MCF 10A (cell line): Measurements from ENCODE around the gene PPP2R3A. TPM values are rescaled to one million over a fixed set of nuclear protein-coding genes. Genes with fewer than 3 reads are reported as not detected.
A peak's percentile ranks its signal among the peaks of the same experiment; 100 is the strongest.

ENCODE experiments used
- BruUV-seq: library from RNA; stranded (reverse); fragments of 400-500 nt; replicated peaks from 2 replicates; lab custom pipeline; 2021; lab: Mats Ljungman, UMichigan
- CTCF ChIA-PET: fragments of 300-600 bp; sonication (Branson Sonifier 250); formaldehyde crosslinking; extraction: SDS; loops from one replicate; lab custom pipeline; 2021; ENCODE audit warnings: antibody characterized with exemption, inconsistent platforms; lab: Yijun Ruan, JAX
- POLR2A ChIA-PET: fragments of 300-600, 350-650 bp; sonication (Branson Sonifier 250); formaldehyde crosslinking; extraction: SDS; loops from one replicate; lab custom pipeline; 2020; ENCODE audit warnings: antibody characterized with exemption, inconsistent platforms; lab: Yijun Ruan, JAX
- DNase-seq: peaks from one replicate; pipeline ENCODE4 v3.0.0-alpha.2; 2018; ENCODE audit not compliant: unreplicated experiment
- H3K27ac Mint-ChIP-seq: one replicate; pipeline ENCODE4 v1.8.0; 2022; ENCODE audit warnings: mild to moderate bottlenecking, low read depth, mixed read lengths; ENCODE audit not compliant: unreplicated experiment
- H3K27me3 Mint-ChIP-seq: one replicate; pipeline ENCODE4 v1.8.0; 2022; ENCODE audit warnings: mixed read lengths; ENCODE audit not compliant: insufficient read depth, unreplicated experiment
- H3K36me3 Mint-ChIP-seq: one replicate; pipeline ENCODE4 v1.8.0; 2022; ENCODE audit warnings: mild to moderate bottlenecking, moderate library complexity, mixed read lengths; ENCODE audit not compliant: insufficient read depth, unreplicated experiment
- H3K4me1 Mint-ChIP-seq: one replicate; pipeline ENCODE4 v1.8.0; 2022; ENCODE audit warnings: mixed read lengths; ENCODE audit not compliant: insufficient read depth, unreplicated experiment
- H3K4me3 Mint-ChIP-seq: one replicate; pipeline ENCODE4 v1.8.0; 2022; ENCODE audit warnings: mild to moderate bottlenecking, moderate library complexity, mixed read lengths; ENCODE audit not compliant: unreplicated experiment
- H3K9me3 Mint-ChIP-seq: one replicate; pipeline ENCODE4 v1.8.0; 2022; ENCODE audit warnings: mixed read lengths; ENCODE audit not compliant: unreplicated experiment
- CTCF ChIP-seq: fragments of 200-600 bp; IDR thresholded peaks from one replicate; pipeline ENCODE4 v1.8.0; 2022; ENCODE audit warnings: antibody characterized with exemption, mild to moderate bottlenecking; ENCODE audit not compliant: unreplicated experiment
- intact Hi-C: fragments of 100-400 bp; cut with micrococcal nuclease; formaldehyde crosslinking; loops from 2 replicates; pipeline ENCODE4 v1.14.1; 2022
- total RNA-seq: library from RNA; stranded (reverse); gene quantifications from 2 replicates; pipeline ENCODE4 v1.2.3, GENCODE V29; 2022

Gene PPP2R3A
- total RNA-seq, 1 experiment from 2014 or later = 7.5 TPM

DNA sequence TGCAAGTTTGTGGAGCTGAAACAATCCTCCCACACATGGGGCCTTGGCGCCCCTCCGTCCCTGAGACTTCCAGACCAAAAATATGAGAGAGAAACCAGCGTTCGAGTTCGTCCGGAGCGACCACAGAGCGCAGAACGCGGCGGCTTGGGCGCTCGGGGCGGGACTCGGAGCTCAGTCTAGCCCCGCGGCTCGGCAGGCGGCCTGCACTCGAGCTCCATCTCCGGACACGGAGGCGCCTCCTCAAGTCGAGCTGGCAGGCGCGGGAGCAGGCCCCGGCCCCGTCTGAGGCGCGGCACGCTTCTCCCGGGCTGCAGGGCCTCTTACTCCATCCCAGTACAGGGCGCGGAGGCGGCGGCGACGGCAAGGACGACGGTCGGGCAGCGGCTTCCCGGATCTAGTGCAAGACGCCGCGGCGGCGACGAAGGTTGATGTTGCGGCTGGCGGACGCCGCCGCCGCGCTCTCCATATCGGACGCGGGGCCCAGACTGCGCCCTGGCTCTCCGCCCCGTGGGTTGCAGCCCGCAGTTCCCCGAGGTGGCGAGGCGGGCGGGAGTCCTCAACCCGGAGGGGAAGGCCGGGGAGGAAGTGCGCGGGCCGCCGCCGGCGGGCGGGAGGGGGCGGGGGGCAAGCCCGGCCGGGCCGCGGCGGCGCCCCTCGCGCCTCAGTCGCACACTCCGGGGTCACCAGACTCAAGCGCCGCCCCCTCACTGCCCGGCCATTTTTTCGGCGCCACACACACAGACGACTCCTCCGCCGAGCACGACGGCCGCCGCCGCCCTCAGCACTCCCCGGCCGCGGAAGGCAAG lies 229.9 kb downstream of the PPP2R3A start:
- Mint-ChIP-seq H3K27me3 (no peaks in the 10 kb centered on the region), H3K36me3 (peaks cover 26% of the 10 kb centered on the region), H3K9me3 (no peaks in the 10 kb centered on the region), H3K4me3 (peak overlapping the region; percentile 82), H3K4me1 (peaks cover 19% of the 10 kb centered on the region), H3K27ac (peak overlapping the region; percentile 93)
- ChIA-PET CTCF (interaction anchor here (0.6 to 2.9 kb wide), 4 partner anchors 55 to 557 kb away, joined by 4 to 18 read pairs (median 4); partner anchors contain the start of genes PCCB and STAG1), POLR2A (interaction anchor here (0.6 to 5.6 kb wide), 27 partner anchors 9 to 819 kb away, joined by 3 to 43 read pairs (median 4); partner anchors contain the start of genes IL20RB, NCK1, PCCB and STAG1)
- no TSS peak for BruUV-seq
- peak; percentile 72 for DNase-seq
- TF ChIP-seq CTCF = no peak
- intact Hi-C loops = loop anchor here (1.0 to 10.0 kb wide), 5 partner anchors 53 to 557 kb away; partner anchors contain the start of genes PCCB and STAG1

DNA sequence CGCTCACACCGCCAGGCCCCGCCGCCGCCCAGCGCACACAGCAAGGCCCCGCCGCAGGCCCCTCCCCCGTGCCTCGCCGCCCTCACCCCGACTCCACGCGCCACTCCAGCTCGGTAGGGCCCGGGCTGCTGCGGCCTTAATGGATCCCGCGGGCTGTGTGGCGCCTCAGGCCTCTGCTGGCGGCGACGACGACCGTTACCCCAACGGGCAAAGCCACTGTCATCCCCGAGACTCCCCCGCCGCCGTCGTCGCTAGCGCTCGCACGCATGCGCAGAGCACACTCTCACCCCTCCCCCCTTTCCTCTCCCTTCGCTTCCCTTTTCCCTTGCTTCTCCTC lies 230.5 kb downstream of the PPP2R3A start, which contains the start of gene MSL2:
Gene MSL2, minus strand, starts transcription at position 272 of the 337 bp plus-strand sequence. CDS start 1,222 bp downstream, outside the sequence.
- DNase-seq = no peak
- no TSS peak for BruUV-seq
- Mint-ChIP-seq H3K4me3 (peak within 1 kb of the TSS; percentile 82), H3K27me3 (no peaks in the 10 kb centered on the region), H3K9me3 (no peaks in the 10 kb centered on the region), H3K4me1 (peaks cover 19% of the 10 kb centered on the region), H3K27ac (peak within 1 kb of the TSS; percentile 93), H3K36me3 (peaks cover 23% of the 10 kb centered on the region)
- CTCF ChIA-PET = interaction anchor here (0.6 to 1.5 kb wide), 8 partner anchors 19 to 1987 kb away, joined by 3 to 6 read pairs (median 4); partner anchors contain the start of gene STAG1
- no peak for TF ChIP-seq CTCF
- intact Hi-C loops = loop anchor here (1.0 to 10.0 kb wide), 4 partner anchors 53 to 199 kb away; partner anchors contain the start of gene PCCB
- POLR2A ChIA-PET = interaction anchor here (0.6 to 5.6 kb wide), 39 partner anchors 10 to 1711 kb away, joined by 3 to 43 read pairs (median 4); partner anchors contain the start of genes ANAPC13, CEP63, IL20RB and NCK1

- intact Hi-C loops = loop anchor here (1.0 to 10.0 kb wide), 4 partner anchors 54 to 198 kb away; partner anchors contain the start of gene PCCB
- peak; percentile 100 for DNase-seq
- H3K4me3 Mint-ChIP-seq = peak overlapping the region; percentile 82
- peak overlapping the region; percentile 93 for H3K27ac Mint-ChIP-seq
- no peak for TF ChIP-seq CTCF
- ChIA-PET POLR2A (interaction anchor here (0.6 to 5.6 kb wide), 46 partner anchors 9 to 1711 kb away, joined by 3 to 43 read pairs (median 4); partner anchors contain the start of genes ANAPC13, CEP63, IL20RB and NCK1), CTCF (interaction anchor here (0.5 to 1.7 kb wide), 16 partner anchors 18 to 1986 kb away, joined by 3 to 6 read pairs (median 4); partner anchors contain the start of genes PCCB and STAG1)
- H3K36me3 Mint-ChIP-seq = peaks cover 23% of the 10 kb centered on the region
- no TSS peak for BruUV-seq
- H3K27me3 Mint-ChIP-seq = no peaks in the 10 kb centered on the region
- H3K4me1 Mint-ChIP-seq = peaks cover 16% of the 10 kb centered on the region
- H3K9me3 Mint-ChIP-seq = no peaks in the 10 kb centered on the region
Measured at GRCh38 chr3:136196401-136197158, 231.1 kb downstream of the PPP2R3A start.
